ENCODE data around the gene ADRB2. TPM values are rescaled to one million over a fixed set of nuclear protein-coding genes. Genes with fewer than 3 reads are reported as not detected.

ADRB2 gene
- total RNA-seq: 10 to 100 TPM; 10.2 to 19.5 (median 11.9) TPM

DNA sequence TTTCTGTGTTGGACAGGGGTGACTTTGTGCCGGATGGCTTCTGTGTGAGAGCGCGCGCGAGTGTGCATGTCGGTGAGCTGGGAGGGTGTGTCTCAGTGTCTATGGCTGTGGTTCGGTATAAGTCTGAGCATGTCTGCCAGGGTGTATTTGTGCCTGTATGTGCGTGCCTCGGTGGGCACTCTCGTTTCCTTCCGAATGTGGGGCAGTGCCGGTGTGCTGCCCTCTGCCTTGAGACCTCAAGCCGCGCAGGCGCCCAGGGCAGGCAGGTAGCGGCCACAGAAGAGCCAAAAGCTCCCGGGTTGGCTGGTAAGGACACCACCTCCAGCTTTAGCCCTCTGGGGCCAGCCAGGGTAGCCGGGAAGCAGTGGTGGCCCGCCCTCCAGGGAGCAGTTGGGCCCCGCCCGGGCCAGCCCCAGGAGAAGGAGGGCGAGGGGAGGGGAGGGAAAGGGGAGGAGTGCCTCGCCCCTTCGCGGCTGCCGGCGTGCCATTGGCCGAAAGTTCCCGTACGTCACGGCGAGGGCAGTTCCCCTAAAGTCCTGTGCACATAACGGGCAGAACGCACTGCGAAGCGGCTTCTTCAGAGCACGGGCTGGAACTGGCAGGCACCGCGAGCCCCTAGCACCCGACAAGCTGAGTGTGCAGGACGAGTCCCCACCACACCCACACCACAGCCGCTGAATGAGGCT is at the start of gene ADRB2:
TSS of gene ADRB2 (plus strand) at position 559 of the 686 bp plus-strand sequence. CDS start 221 bp downstream, outside the sequence.
- 0% methylated on average over 3 to 29 of the region's 42 CpGs for WGBS, 2 donors

DNA sequence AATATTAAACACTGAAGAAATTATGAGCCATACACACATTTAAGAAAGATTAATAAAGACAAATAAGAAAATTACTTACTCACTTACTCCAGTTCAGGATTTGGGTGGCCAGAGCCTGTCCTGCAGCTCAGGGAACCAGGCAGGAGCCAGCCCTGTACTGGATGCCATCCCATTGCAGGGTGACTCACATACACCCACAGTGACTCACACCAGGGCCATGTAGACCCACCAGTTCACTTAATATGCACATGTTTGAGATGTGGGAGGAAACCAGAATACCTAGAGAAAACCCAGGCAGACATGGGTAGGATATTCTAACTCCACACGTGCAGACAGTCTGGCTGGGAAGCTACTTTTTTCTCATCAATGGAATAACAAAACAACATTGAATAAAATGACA is 49.6 kb upstream of the ADRB2 start:
- intact Hi-C loops (cut with DNase I): no loop called here
- Histone ChIP-seq H3K4me1 (peaks cover 0 to 34% (median 16%) of the 10 kb centered on the region in 3 donors), H3K9me3 (no peaks in the 10 kb centered on the region), H3K27me3 (no peaks in the 10 kb centered on the region), H3K27ac (peak overlapping the region in 3 of 4 donors; percentile 41 to 79 (median 71)), H3K4me3 (no peak overlapping the region), H3K36me3 (no peaks in the 10 kb centered on the region)
- DNase-seq: no peak
- WGBS, 2 donors: 44% methylated on average over 1 of the region's 1 CpG
- TF ChIP-seq POLR2A (IDR thresholded peaks at IDR 0.05): no peak
- TF ChIP-seq, protein P1, sequence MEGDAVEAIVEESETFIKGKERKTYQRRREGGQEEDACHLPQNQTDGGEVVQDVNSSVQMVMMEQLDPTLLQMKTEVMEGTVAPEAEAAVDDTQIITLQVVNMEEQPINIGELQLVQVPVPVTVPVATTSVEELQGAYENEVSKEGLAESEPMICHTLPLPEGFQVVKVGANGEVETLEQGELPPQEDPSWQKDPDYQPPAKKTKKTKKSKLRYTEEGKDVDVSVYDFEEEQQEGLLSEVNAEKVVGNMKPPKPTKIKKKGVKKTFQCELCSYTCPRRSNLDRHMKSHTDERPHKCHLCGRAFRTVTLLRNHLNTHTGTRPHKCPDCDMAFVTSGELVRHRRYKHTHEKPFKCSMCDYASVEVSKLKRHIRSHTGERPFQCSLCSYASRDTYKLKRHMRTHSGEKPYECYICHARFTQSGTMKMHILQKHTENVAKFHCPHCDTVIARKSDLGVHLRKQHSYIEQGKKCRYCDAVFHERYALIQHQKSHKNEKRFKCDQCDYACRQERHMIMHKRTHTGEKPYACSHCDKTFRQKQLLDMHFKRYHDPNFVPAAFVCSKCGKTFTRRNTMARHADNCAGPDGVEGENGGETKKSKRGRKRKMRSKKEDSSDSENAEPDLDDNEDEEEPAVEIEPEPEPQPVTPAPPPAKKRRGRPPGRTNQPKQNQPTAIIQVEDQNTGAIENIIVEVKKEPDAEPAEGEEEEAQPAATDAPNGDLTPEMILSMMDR (IDR thresholded peaks at IDR 0.05): no peak

More for the DNA sequence above, at the start of gene ADRB2:
- H3K27ac ChIP-seq: peak within 1 kb of the TSS; percentile 91 to 93 (median 92)
- H3K9me3 ChIP-seq: no peaks in the 10 kb centered on the region
- H3K4me3 ChIP-seq: peak within 1 kb of the TSS; percentile 43 to 71 (median 68)
- peak; percentile 86 for DNase-seq
- H3K36me3 ChIP-seq: no peaks in the 10 kb centered on the region
- intact Hi-C loops (cut with DNase I): loop anchor here (10.0 kb wide), 1 partner anchor 169 kb away; no protein-coding TSS in a partner anchor
- TF ChIP-seq POLR2A (IDR thresholded peaks at IDR 0.05): peak in 3 of 4 donors; percentile 93 to 99 (median 98)
- TF ChIP-seq, protein P1 (IDR thresholded peaks at IDR 0.05): peak in 3 of 6 experiments; percentile 3 to 8 (median 4)
- peaks cover 12 to 61% (median 14%) of the 10 kb centered on the region in 3 donors for H3K4me1 ChIP-seq
- no peaks in the 10 kb centered on the region for H3K27me3 ChIP-seq

DNA sequence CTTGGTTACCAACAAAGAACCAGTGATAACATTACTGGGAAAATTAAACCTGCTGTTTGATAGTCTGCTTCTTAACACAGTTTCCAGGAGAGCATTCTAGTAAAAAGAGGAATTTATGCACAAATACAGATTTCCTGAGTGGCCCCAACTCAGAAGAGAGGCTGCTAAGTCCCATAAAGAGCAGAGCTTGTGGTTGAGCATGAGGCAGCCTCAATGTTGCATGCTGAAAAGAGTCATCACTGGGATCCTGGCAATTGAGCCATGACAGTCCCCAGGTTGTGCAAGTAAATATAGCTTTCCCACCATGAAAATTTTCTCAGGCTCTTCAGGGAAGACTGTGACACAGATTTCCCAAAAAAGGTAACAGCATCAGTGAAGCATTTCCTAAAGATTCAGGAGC is 47.5 kb upstream of the ADRB2 start:
- H3K4me3 ChIP-seq: no peak overlapping the region
- no peak for TF ChIP-seq POLR2A (IDR thresholded peaks at IDR 0.05)
- TF ChIP-seq, protein P1 (IDR thresholded peaks at IDR 0.05): no peak
- H3K27me3 ChIP-seq: no peaks in the 10 kb centered on the region
- no peaks in the 10 kb centered on the region for H3K36me3 ChIP-seq
- no peak for DNase-seq
- H3K27ac ChIP-seq: no peak overlapping the region
- H3K4me1 ChIP-seq: peaks cover 0 to 34% (median 16%) of the 10 kb centered on the region in 3 donors
- intact Hi-C loops (cut with DNase I): no loop called here
- no peaks in the 10 kb centered on the region for H3K9me3 ChIP-seq

DNA sequence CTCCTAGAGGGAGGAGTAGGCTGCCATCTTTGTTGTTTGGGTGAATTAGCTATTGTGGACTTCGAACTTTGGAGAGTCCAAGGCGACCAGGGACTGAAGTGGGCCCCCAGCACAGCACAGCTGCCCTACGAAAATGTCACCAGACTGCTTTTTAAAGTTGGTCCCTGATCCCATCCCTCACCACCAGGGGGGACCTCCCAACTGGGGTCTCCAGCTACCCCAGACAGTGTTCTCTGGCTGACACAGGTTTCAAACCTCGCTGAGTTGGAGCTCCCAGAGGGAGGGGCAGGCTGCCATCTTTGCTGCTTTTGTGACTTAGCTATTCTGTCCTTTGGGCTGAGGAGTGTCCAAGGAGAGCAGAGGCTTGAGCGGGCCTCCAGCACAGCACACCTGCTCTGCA is 45.7 kb upstream of the ADRB2 start:
- no peaks in the 10 kb centered on the region for H3K36me3 ChIP-seq
- no peaks in the 10 kb centered on the region for H3K9me3 ChIP-seq
- H3K27ac ChIP-seq: no peak overlapping the region
- intact Hi-C loops (cut with DNase I): no loop called here
- no peaks in the 10 kb centered on the region for H3K27me3 ChIP-seq
- TF ChIP-seq POLR2A (IDR thresholded peaks at IDR 0.05): no peak
- TF ChIP-seq, protein P1 (IDR thresholded peaks at IDR 0.05): no peak
- H3K4me1 ChIP-seq: peaks cover 0 to 25% (median 16%) of the 10 kb centered on the region in 3 donors
- DNase-seq: no peak
- 90 to 100% methylated on average over 2 to 4 of the region's 5 CpGs for WGBS, 2 donors
- H3K4me3 ChIP-seq: no peak overlapping the region

DNA sequence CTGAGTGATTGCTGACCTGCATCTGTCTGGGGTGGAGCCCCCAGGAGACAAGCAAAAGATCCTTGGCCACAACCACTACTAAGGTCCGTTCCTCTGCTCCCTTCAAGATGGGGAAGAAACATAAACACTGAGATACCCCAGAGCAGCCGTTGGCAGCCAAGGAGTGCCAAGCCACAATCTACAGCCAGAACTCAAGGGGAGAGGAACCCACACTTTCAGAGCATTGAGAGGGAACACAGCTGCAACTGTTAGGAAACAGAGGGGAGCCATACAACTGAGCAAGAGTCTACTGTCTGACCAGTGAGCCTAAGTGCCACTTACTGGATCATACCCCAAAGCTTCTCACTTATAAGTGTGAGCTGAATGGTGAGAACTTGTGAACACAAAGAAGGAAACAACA is 44.6 kb upstream of the ADRB2 start:
- TF ChIP-seq POLR2A (IDR thresholded peaks at IDR 0.05): no peak
- TF ChIP-seq, protein P1 (IDR thresholded peaks at IDR 0.05): no peak
- 60% methylated on average over 1 of the region's 2 CpGs; no CpG with 5 or more reads in 1 of the 2 donors for WGBS, 2 donors
- intact Hi-C loops (cut with DNase I): no loop called here

More for the DNA sequence above, 44.6 kb upstream of the ADRB2 start:
- H3K4me3 ChIP-seq: no peak overlapping the region
- H3K36me3 ChIP-seq: no peaks in the 10 kb centered on the region
- H3K4me1 ChIP-seq: peaks cover 0 to 14% (median 9%) of the 10 kb centered on the region in 3 donors
- H3K9me3 ChIP-seq: no peaks in the 10 kb centered on the region
- no peak overlapping the region for H3K27ac ChIP-seq
- no peaks in the 10 kb centered on the region for H3K27me3 ChIP-seq
- DNase-seq: no peak
